ENCODE measurements around the gene PELI3. TPM values are rescaled to one million over a fixed set of nuclear protein-coding genes. Genes with fewer than 3 reads are reported as not detected.

Gene PELI3
- polyA plus RNA-seq, 1 donor, result 4.9 TPM

DNA sequence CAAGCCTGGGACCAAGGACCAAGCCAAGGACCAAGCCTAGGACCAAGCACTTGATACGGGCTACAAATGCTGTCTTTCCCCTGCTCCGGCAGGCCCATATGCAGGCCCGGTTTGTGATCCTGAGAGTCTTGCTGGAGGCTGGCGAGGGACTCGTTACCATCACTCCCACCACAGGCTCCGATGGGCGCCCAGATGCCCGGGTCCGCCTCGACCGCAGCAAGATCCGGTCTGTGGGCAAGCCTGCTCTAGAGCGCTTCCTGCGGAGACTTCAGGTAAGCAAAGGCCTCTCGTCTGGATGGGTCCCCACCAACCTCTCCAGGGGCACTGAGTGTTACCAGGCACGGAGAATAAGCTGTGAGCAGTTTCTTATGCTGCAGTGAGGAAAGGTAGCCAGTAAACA, 30.5 kb downstream of the PELI3 start:
- DNase-seq, result no peak

DNA sequence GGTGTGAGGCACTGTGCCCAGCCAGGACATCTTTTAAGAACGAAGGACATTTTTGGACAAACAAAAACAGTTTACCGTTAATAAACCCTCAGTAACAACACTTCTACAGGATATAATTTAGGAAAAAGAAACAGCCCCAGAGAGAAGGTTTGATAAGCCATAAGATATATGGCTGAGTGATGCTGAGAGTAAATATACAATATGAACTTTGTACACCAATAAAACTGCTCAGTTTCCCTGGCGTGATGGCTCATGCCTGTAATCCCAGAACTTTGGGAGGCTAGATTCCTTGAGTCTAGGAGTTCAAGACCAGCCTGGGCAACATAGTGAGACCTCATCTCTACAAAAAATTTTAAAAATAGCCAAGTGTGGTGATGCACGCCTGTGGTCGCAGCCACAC, 31.8 kb downstream of the PELI3 start:
- DNase-seq, result no peak

GRCh38 chr11:66505276-66505816, 38.6 kb downstream of the PELI3 start:
- no peak for DNase-seq

DNA sequence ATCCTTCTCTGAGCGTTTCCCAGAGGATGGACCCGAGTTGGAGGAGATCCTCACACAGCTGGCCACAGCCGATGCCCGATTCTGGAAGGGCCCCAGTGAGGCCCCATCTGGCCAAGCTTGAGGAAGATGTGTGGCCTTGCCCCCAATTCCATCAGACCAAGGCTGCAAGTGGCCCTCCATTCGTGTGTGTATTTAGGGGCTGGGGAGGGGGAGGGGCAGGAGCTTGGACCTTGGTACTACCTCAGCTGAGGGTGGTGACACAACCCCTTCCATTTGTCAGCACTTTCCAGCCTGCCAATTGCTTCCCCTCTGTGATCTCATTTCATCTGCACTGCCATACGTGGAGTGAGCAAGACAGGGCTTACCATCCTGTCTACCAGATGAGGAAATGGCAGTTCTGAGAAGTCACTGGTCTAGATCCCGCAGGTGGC, 42.4 kb downstream of the PELI3 start:
- DNase-seq, result no peak

DNA sequence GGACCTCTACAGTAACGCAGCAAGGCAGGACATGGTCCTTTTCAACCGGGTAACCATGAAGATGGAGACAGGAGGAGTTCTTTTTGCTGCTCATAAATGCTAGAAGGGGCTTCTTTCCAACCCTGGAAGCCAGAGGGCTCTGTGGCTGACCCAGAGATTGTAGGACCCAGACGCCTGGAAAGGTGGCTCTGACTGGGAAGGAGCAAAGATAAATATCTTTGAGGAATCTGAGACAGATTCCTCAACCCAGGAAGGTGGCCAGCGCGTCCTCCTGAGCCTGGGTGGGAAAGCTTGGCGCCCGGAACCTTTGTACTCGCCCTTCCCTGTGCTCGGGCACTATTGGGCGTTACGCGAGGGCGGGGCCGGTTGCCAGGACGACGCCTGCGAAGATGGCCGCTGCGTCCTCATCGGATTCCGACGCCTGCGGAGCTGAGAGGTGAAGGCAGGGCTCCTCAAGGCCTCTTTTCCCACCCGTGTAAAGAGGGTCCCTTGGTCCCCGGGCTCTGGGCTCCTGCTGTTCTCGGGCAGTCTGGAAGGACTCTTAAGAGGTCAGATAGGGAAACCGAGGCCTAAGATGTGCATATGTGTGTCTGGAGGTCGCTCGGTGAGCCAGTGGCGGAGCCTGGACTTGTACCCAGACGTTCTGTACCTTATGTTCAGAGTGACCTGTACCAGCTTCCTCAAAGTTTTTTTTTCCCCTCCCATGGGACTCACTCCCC, 43.7 kb downstream of the PELI3 start, which contains the start of gene BBS1:
BBS1 (plus strand) TSS at position 365 of the 719 bp plus-strand sequence; CDS start at position 390, 25 bp downstream.
- DNase-seq, result peak; percentile 81

GRCh38 chr11:66510990-66511339, 44.3 kb downstream of the PELI3 start:
- no peak for DNase-seq

- no peak for DNase-seq
Observed at GRCh38 chr11:66523611-66524010, 56.9 kb downstream of the PELI3 start.

GRCh38 chr11:66524304-66525040, 57.8 kb downstream of the PELI3 start:
- DNase-seq, result no peak

Other genes with a start within 250 kb of the PELI3 start
- gene KLC2, start 209.2 kb upstream of the PELI3 start, polyA plus RNA-seq (ENCODE audit: insufficient read length), result 21.2 TPM
- gene RAB1B, start 198.3 kb upstream of the PELI3 start, polyA plus RNA-seq (ENCODE audit: insufficient read length), result 108 TPM
- 5.4 TPM for gene CNIH2, start 188.7 kb upstream of the PELI3 start, polyA plus RNA-seq (ENCODE audit: insufficient read length)
- 49.2 TPM for gene YIF1A, start 177.8 kb upstream of the PELI3 start, polyA plus RNA-seq (ENCODE audit: insufficient read length)
- gene TMEM151A, start 175.0 kb upstream of the PELI3 start, polyA plus RNA-seq (ENCODE audit: insufficient read length), result not detected
- 52.2 TPM for gene CD248, start 149.9 kb upstream of the PELI3 start, polyA plus RNA-seq (ENCODE audit: insufficient read length)
- gene RIN1, start 130.5 kb upstream of the PELI3 start, polyA plus RNA-seq (ENCODE audit: insufficient read length), result 1.6 TPM
- gene BRMS1, start 121.8 kb upstream of the PELI3 start, polyA plus RNA-seq (ENCODE audit: insufficient read length), result 29.6 TPM
- 43.6 TPM for gene B4GAT1, start 119.3 kb upstream of the PELI3 start, polyA plus RNA-seq (ENCODE audit: insufficient read length)
- gene SLC29A2, start 95.1 kb upstream of the PELI3 start, polyA plus RNA-seq (ENCODE audit: insufficient read length), result 20.7 TPM
- 0.55 TPM for gene NPAS4, start 45.9 kb upstream of the PELI3 start, polyA plus RNA-seq (ENCODE audit: insufficient read length)
- 67.5 TPM for gene MRPL11, start 28.1 kb upstream of the PELI3 start, polyA plus RNA-seq (ENCODE audit: insufficient read length)
- gene DPP3, start 13.5 kb downstream of the PELI3 start, polyA plus RNA-seq (ENCODE audit: insufficient read length), result 24.3 TPM
- gene BBS1, start 43.7 kb downstream of the PELI3 start, polyA plus RNA-seq (ENCODE audit: insufficient read length), result 93.0 TPM
- 8.4 TPM for gene ZDHHC24, start 79.1 kb downstream of the PELI3 start, polyA plus RNA-seq (ENCODE audit: insufficient read length)
- gene ACTN3, start 80.0 kb downstream of the PELI3 start, polyA plus RNA-seq (ENCODE audit: insufficient read length), result 1.1 TPM
- gene CTSF, start 101.7 kb downstream of the PELI3 start, polyA plus RNA-seq (ENCODE audit: insufficient read length), result 99.0 TPM
- 0.27 TPM for gene CCDC87, start 126.2 kb downstream of the PELI3 start, polyA plus RNA-seq (ENCODE audit: insufficient read length)
- gene CCS, start 126.3 kb downstream of the PELI3 start, polyA plus RNA-seq (ENCODE audit: insufficient read length), result 54.0 TPM
- 86.7 TPM for gene RBM14, start 149.7 kb downstream of the PELI3 start, polyA plus RNA-seq (ENCODE audit: insufficient read length)
- 258 TPM for gene RBM4, start 171.8 kb downstream of the PELI3 start, polyA plus RNA-seq (ENCODE audit: insufficient read length)
- 78.4 TPM for gene RBM4B, start 211.0 kb downstream of the PELI3 start, polyA plus RNA-seq (ENCODE audit: insufficient read length)

Data from left kidney (tissue), 2 donors.